GM21717 (cell line): ENCODE measurements around the gene ACOT12.
"Not testable (repeated sequence)": the region's sequence is repeated elsewhere in the genome, so short reads cannot be mapped to it uniquely, and the experiment has no call there.

Experiments
- ATAC-seq: cut with Tn5 transposase; IDR thresholded peaks from one replicate; pipeline ENCODE4 v1.9.1; 2021; ENCODE audit warnings: mild to moderate bottlenecking, moderate library complexity; ENCODE audit not compliant: unreplicated experiment

Gene ACOT12

GRCh38 chr5:81345411-81346003 lies 48.4 kb downstream of the ACOT12 start:
- no peak for ATAC-seq

- ATAC-seq: no peak
Measured at GRCh38 chr5:81344736-81345135, 49.2 kb downstream of the ACOT12 start.

- not testable (repeated sequence) for ATAC-seq
Measured at GRCh38 chr5:81338213-81338612, 55.7 kb downstream of the ACOT12 start.

- no peak for ATAC-seq
Measured at GRCh38 chr5:81337803-81338202, 56.1 kb downstream of the ACOT12 start.

GRCh38 chr5:81336556-81336955 lies 57.4 kb downstream of the ACOT12 start:
- no peak for ATAC-seq

GRCh38 chr5:81335946-81336345 lies 58.0 kb downstream of the ACOT12 start:
- ATAC-seq: no peak

GRCh38 chr5:81334304-81335061 lies 59.5 kb downstream of the ACOT12 start:
- ATAC-seq: no peak

- no peak for ATAC-seq
Measured at GRCh38 chr5:81326554-81326953, 67.4 kb downstream of the ACOT12 start.

- no peak for ATAC-seq
Measured at GRCh38 chr5:81317536-81317935, 76.4 kb downstream of the ACOT12 start.

- no peak for ATAC-seq
Measured at GRCh38 chr5:81316571-81316970, 77.4 kb downstream of the ACOT12 start.

GRCh38 chr5:81315830-81316229 lies 78.1 kb downstream of the ACOT12 start:
- no peak for ATAC-seq

- no peak for ATAC-seq
Measured at GRCh38 chr5:81315336-81315735, 78.6 kb downstream of the ACOT12 start.

GRCh38 chr5:81314581-81314980 lies 79.4 kb downstream of the ACOT12 start:
- no peak for ATAC-seq

- ATAC-seq: no peak
Measured at GRCh38 chr5:81313686-81314085, 80.2 kb downstream of the ACOT12 start.

GRCh38 chr5:81313278-81313677 lies 80.7 kb downstream of the ACOT12 start:
- no peak for ATAC-seq

- no peak for ATAC-seq
Measured at GRCh38 chr5:81310402-81311063, 83.4 kb downstream of the ACOT12 start.

GRCh38 chr5:81308836-81309235 lies 85.1 kb downstream of the ACOT12 start:
- no peak for ATAC-seq

- ATAC-seq: no peak
Measured at GRCh38 chr5:81305785-81306184, 88.1 kb downstream of the ACOT12 start.

GRCh38 chr5:81303563-81303962 lies 90.4 kb downstream of the ACOT12 start:
- no peak for ATAC-seq

GRCh38 chr5:81302596-81302995 lies 91.3 kb downstream of the ACOT12 start:
- ATAC-seq: no peak

- peak; percentile 96 for ATAC-seq
Measured at GRCh38 chr5:81301271-81302015, 92.5 kb downstream of the ACOT12 start, which contains the start of gene ZCCHC9. ZCCHC9 (plus strand) TSS chr5:81301587; CDS start chr5:81304758, 3,171 bp downstream.
